ENCODE measurements around the gene THSD4. TPM values are rescaled to one million over a fixed set of nuclear protein-coding genes. Genes with fewer than 3 reads are reported as not detected.
A peak's percentile ranks its signal among the peaks of the same experiment; 100 is the strongest.

THSD4 gene
- polyA plus RNA-seq, 3 donors: 30.2 to 36.6 (median 36.3) TPM

DNA sequence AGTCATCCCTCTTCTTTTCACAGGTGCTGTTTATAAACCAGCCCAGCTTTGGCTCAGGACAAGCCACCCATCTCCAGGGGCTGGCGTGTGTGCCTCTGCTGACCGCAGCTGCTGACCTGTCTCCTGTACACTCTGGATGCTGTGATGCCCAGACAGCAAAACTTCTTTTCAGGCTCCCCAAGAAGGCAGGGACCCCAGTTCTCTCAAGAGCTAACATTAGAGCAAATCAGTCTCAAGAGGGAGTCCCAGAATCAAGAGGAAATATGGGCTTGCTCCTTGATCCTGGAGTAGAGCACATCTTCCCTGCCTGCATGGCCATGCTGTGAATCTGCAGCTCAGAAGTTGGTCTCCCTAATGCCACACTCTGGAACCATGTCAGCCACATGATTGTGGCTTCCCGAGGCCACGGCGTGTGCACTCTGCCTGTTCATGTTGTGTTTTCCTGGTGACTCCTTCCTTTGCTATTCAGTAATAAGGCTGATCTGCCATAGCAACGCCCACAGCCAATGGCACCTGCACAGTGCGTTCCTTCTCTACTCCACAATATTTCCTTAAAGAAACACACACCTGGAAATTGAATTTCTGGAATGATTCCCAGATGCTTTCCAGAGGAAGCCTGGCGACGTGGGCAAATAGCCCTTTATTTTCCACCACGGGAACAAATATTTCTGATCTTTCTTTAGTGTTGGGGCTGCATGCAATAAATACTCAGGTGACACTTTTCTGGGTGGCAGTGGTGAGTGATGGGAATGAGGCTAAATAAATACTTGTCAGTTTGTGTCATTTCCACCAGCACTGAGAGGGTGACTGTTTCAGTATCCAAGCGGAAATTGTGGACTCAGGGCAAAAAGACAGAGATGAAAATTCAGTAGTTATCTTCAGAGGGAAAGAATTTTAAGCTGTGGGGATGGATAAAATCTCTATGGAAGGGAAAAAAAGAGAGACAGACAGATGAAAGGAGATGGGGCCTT is 21.9 kb upstream of the THSD4 start:
- no peak for DNase-seq (ENCODE audit: extremely low read depth in 1 of 11, low read depth in 9 of 11, low spot score in 4 of 11)

DNA sequence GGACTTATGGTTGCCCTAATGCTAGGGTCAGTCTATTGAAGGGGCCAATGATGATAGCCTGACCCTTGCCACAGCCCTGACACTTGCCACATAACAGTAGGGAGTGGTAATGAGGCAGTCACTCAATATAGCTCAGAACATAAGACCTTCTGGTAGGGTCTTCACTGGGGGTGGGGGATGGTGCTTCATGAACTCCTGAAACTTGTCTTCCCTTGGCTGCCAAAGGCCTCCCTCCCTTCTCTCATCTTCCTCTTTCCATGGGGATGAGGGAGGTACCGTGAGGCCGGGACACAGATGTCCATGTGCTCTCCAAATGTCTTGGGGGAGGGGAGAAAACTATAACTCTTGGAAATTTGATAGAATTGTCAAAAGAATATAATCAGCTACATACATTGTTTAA is 21.1 kb upstream of the THSD4 start:
- no peak for DNase-seq (ENCODE audit: extremely low read depth in 1 of 11, low read depth in 9 of 11, low spot score in 4 of 11)

DNA sequence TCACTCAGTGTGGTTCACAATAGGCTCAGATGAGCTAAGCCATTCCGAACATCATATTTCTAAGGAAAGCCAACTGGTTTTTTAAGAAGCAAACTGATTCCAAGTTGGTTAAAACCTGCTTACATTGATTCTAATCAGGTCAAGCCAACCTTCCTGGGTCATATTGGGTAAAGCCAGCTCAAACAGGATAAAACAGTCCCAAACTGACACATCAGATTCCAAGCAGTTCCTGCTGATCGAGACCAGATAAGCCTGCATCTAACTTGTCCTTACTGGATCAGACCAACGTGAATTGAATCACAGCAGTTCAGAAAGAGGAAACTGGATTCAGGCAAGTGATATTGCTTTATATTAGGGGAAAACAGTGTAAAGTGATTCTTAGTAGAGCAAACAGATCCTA is 18.6 kb upstream of the THSD4 start:
- no peak for DNase-seq (ENCODE audit: extremely low read depth in 1 of 11, low read depth in 9 of 11, low spot score in 4 of 11)

DNA sequence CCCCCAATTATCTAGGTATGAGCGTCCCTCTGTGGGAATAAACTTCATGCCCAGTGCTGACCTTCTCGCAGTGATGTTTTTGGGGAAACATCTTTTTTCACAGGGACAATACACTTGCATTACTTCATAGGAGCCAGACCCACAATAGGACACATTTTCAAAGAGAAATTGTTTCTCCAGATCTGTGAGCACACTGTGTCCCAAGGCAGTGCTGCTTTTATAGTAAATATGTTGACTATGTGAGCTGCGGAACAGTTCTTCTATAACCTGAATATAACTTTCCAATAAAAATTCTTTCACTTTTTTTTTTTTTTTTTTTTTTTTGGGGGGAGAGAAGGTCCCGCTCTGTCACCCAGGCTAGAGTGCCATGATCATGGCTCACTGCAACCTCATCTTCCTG is 17.4 kb upstream of the THSD4 start:
- no peak for DNase-seq (ENCODE audit: extremely low read depth in 1 of 11, low read depth in 9 of 11, low spot score in 4 of 11)

DNA sequence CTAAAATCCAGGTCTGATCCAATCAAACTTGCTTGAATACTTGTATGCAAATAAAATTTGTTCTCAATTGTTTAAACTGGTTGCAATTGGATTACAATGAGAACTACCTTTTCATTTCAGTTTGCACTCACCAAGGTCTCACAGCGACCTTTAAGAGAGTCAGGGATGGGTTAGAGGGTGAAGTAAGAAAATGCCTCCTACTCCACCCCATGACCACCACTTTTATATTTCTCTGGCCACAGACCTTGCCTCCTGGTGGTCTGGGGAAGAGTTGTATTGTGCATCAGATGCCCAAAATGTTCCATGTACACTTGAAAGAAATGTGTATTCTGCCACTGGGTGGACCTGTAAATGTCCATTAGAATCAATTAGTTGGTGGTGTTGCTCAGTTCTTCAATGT is 16.4 kb upstream of the THSD4 start:
- no peak for DNase-seq (ENCODE audit: extremely low read depth in 1 of 11, low read depth in 9 of 11, low spot score in 4 of 11)

DNA sequence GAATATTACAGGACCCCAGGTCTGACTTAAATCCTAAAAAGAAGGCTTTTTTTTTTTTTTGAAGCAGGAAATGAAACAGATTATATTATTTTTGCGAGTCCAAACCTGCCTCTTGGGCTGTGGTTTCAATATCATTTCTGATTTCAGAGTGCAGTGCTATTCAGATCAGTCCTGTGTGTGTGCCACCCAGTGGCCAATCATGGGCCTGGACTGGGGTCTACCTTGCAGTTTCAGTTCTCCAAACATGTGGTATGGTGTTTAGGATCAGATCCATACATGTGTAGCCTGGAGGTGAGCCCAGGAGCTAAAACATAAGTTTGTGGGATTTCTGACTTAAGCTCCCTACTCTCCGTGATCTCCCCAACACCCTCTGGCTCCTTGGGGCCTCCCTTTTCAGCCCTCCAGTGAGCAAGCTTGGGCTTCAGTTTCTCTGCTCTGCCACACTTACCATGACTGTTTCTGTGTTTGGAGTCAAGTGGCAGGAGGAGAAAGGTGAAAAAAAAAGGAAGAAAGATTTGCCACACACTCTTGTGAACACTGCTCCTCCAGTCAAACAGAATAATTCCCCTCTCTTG is 12.1 kb upstream of the THSD4 start:
- DNase-seq (ENCODE audit: extremely low read depth in 1 of 11, low read depth in 9 of 11, low spot score in 4 of 11): no peak

DNA sequence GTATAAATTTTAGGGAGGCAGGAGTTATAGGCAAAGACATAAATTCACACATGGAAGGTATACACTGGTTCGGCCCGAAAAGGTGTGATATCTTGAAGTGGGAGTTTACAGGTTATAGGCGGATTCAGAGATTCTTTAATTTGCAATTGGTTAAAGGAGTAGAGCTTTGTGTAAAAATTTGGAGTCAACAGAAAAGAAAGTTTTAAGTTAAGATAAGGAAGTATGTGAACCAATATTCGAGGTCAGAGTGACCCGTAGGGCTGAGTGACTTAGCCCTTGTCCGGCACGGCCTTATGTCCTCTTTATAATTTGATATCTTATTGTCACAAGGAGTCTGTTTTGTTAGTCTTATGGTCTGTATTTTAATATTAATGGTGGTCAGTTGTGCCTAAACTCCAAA is 10.6 kb upstream of the THSD4 start:
- DNase-seq (ENCODE audit: extremely low read depth in 1 of 11, low read depth in 9 of 11, low spot score in 4 of 11): no peak

DNA sequence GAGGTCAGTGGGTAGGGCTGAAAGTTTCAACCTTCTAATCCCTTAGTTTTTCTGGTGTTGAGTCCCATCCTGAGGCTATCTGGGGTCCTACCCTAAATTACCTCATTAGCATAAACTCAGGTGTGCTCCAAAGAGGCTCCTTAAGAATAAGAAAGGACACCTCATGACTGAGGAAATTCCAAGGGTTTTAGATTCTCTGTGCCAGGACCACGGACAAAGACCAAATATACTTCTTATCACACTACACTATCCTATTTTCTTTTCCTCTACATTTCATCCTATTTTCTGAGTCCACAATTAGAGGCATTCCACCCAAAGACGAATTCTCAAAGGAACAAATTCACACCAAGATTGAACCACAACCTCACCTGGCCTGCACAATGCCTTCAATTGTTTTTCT is 9.8 kb upstream of the THSD4 start:
- DNase-seq (ENCODE audit: extremely low read depth in 1 of 11, low read depth in 9 of 11, low spot score in 4 of 11): no peak

DNA sequence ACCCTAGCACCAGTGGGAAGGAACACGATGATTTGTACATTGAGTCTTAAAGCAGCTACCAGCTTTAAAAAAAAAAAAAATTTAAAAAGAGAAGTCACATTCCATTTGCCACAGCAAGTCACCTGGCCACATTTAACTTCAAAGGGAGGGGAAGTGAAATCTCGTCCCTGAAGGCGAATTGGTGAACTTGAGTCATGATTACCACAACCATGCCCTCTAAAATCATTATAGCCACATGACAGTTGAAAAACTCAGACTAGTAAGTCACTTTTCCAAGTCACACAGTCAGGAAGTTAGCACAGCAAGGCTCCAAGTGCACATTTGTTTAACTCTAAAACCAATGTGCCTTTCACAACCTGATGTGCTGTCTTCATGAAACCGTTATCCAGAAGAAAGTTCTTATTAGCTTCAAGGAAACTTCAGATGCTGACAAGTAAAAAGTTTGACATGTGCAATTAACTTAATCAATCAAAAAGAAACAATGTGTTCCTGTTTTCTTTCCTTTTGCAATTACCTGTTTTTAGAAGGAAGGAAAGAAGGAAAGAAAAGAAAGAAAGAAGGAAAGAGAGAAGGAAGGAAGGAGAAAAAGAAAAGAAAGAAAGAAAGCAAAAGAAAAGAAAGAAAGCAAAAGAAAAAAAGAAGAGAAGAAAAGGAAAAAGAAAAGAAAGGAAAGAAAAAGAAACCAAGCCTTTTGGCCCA is 8.3 kb upstream of the THSD4 start:
- no peak for DNase-seq (ENCODE audit: extremely low read depth in 1 of 11, low read depth in 9 of 11, low spot score in 4 of 11)

DNA sequence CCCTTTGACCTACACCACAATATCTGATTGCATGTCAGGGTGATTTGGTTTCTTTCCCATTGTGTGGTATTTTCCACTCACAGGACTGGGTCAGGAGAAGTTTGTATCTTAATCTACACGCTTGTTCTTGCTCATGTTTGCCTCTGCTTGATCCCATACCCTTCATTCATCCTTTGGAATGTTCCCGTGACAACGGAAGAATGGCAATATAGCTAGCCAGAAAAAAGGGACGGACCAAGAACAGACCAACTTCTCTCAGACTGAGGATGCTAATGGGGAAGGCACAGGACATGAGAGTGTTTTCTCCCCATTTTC is 7.8 kb upstream of the THSD4 start:
- no peak for DNase-seq (ENCODE audit: extremely low read depth in 1 of 11, low read depth in 9 of 11, low spot score in 4 of 11)

DNA sequence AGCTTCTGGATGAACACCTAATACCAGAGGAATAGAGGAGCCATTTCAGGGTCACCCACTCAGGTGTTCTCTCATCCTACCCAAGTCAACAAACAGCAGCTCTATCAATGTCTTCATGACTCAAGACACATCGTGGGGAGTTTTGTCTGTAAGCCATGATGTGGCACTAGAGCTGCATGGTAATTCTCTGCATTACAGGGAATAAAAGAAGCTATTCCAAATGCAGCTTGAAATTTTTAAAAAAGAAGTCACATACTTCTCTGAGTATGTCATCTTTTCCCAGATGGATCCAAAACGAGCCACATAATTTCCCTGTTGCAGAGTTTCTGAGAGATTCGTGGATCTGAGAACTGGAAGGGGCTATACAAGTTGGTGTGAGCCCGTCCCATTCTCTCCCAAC is 6.1 kb upstream of the THSD4 start:
- DNase-seq (ENCODE audit: extremely low read depth in 1 of 11, low read depth in 9 of 11, low spot score in 4 of 11): no peak

DNA sequence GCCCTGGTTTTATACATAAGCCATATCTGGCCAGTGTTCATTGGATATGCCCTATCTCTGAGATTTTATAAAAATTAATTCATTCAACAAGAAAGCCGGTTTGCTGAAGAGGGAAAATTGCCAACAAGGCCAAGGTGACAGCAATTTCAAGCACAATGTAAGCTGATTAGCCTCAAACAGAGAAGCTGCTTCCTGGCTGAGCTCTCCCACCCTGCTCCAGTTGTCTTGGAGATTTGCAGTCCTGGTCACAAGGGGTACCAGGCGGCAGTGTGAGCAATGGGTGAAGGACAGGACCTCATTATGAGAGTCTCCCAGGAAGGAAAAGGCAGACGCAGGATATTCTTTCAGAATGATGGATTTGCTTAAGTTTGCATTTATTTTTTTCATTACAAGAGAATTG is 5.4 kb upstream of the THSD4 start:
- DNase-seq (ENCODE audit: extremely low read depth in 1 of 11, low read depth in 9 of 11, low spot score in 4 of 11): no peak

DNA sequence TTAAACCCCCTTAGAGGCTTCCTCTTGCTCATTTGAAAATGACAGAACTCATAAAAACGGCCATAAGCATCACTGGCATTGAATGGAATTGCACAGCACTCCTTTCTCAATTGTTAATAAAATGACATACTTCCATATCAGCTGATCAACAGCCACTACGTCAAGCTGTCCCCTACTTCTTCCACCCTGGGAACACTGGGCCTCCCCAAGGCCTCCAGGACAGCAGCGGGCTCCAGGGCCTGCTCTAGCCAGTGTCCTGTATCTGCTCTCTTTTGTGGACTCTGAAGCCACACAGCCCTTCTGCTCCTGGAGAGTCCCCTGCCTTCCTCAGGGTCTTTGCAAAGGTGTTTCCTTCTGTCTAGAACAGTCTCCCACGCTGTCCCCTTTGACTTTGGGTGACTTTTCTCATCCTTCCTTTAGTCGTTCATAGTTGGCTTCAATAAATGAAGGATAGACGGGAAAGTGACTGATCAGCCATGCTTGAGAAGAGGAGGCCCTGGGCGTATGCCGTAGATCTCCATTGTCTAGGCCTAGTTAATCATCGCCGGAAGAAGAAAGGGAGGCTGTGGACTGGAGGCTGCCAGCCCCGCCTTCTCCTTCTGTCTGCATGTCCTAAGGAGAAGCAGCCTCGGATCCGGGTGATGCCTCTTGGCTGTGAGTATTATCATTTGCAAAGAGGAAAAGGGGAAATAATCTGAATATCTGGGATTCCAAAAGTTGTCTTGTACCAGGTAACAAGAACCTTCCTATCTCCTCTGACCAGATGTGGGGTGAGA is 4.7 kb upstream of the THSD4 start:
- no peak for DNase-seq (ENCODE audit: extremely low read depth in 1 of 11, low read depth in 9 of 11, low spot score in 4 of 11)

DNA sequence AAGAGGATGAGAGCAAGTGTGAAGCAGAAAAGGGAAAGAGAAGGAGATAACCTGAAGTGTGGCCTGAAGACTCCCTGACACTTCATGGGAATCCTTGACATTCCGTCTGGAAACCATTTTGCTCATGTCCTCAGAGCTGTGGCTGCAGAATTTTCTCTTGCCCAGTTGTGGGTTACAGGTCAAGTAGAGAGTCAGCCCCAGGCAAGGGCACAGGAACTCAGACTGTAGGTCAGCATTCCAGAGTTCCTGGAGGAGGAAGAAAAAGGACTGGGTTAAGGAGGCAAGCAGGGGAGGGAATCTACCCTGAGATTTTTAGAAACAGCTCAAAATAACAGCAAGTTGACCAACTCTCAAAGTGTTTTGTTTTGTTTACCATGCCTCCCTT is 4.1 kb upstream of the THSD4 start:
- no peak for DNase-seq (ENCODE audit: extremely low read depth in 1 of 11, low read depth in 9 of 11, low spot score in 4 of 11)

DNA sequence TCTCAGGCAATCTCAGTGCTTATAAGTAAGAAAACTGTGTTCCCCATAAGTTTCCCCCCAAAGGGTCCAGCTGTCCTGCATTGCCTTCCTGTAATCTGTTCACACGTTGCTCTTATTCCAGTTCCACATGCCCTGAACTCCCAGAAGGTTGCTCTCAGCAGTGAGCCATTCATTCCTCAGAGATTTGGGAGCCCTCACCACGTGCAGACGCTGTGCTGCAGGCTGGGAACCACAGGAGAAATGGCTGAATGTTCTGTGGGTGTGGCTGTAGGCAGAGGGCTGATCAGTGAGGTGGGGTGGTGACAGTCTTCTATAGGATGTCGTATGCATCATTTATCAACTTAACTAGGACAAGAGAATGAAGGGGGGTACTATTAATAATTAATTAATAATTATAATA is 3.3 kb upstream of the THSD4 start:
- no peak for DNase-seq (ENCODE audit: extremely low read depth in 1 of 11, low read depth in 9 of 11, low spot score in 4 of 11)

DNA sequence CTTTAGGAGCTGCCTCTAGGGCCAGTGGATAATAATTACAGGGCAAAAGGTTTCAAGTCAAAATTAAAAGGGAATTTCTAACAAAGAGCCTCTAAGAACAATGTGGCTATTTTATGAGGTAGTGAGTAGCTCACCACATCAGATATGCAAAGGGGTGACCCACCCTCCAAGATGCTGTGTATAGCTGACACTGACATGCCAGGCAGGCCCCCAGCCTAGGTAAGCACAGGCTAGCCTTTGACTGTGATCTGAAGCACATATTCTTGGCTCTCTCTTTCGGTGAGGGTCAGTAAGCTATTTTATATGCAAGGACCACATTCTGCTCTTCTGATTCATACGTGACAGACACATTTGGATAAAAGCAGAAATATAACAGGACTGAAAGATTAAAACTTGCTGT is 2.8 kb upstream of the THSD4 start:
- no peak for DNase-seq (ENCODE audit: extremely low read depth in 1 of 11, low read depth in 9 of 11, low spot score in 4 of 11)

DNA sequence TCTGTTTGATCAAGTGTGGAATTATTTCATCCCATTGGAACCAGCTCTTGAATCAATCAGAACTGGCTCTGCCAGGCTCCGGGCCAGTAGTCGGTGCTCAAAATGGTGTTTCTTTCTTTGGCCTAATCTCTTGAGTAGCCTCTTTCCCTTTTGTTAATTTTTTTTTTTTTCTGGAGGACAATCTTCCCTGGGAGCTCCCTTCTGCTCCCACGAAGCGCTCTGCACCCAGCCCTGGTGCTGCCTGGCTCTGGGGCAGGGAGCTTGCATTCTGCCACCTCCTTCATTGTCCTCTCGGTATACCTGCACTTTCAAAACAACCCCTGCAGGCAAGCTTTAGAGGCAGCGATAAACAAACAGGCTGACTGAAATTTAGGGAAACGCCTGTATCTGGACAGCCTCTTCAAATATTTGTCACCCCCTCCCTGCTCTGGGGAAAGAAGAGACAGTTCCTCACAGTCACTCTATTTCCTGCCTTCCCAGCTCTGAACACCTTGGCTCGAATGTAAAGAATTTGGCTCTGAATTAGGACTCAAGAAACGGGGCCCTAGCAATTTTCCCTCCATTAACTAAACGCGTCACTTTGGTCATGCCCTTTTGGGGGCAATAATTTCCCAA is 1.1 kb upstream of the THSD4 start:
- no peak for DNase-seq (ENCODE audit: extremely low read depth in 1 of 11, low read depth in 9 of 11, low spot score in 4 of 11)

DNA sequence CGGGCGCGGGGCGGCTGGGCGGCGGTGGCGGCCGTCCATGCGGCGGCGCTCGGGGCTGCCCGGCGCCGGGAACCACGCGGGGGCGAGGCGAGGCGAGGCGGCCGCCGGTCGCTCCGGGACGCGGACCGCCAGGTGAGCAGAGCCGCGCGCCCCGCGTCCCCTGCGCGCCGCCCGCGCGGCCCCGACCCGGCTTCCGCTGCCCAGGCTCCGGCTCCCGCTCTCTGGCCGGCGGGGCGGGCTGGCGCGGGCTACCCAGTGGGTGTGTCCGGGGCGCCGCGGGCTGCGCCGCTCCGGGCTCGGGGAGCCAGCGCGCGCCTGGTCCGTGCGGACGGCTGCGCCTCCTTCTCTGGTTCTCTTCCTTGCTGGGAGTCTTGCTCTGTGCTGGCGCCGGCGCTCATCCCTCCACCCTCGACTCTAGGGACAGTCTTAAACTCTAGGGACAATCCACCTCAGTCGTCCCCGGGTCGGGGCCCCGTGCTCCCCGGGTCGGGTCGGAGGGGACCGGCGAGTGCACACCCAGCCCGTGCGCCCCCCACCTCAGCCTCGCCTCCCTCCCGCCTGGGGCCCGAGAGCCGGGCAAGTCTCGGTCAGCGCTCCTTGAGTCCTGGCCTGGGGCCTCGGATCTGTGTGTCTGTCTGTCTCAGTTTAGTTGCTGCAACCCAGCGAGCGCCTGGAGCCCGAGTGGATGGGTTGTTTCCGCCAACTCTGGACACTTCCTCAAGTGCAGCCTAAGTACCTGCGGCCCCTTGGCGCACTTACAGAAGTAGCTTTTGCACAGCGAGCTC is 488 bp downstream of the THSD4 start:
- DNase-seq (ENCODE audit: extremely low read depth in 1 of 11, low read depth in 9 of 11, low spot score in 4 of 11): peak in 1 of 11 donors; percentile 32

DNA sequence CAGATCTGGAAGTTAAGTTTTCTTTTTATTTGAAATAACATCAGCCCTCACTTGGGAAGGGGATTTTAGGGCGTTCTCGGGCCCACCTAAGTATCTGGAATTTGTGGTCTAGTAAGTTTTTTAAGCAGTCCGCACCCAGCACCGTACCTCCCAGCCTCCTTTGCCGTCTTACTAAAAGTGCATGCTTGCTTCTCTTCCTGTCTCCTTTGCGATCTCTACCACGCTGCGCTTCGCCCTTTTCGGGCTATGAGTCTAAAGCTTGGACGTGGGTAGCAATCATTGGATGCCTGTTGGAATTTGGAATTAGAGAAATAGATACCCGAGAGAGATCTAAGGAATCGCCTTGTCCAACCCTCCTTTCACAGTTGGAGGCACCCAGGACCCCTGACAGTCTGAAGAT is 1.1 kb downstream of the THSD4 start:
- DNase-seq (ENCODE audit: extremely low read depth in 1 of 11, low read depth in 9 of 11, low spot score in 4 of 11): no peak

Data from renal cortex interstitium (tissue), 11 donors.